HG03064 (cell line): ENCODE results near the gene DOLK.

Experiments used
- ATAC-seq: cut with Tn5 transposase; IDR thresholded peaks from one replicate; pipeline ENCODE4 v1.9.1; 2021; ENCODE audit warnings: low read depth; ENCODE audit not compliant: unreplicated experiment

DOLK gene

DNA sequence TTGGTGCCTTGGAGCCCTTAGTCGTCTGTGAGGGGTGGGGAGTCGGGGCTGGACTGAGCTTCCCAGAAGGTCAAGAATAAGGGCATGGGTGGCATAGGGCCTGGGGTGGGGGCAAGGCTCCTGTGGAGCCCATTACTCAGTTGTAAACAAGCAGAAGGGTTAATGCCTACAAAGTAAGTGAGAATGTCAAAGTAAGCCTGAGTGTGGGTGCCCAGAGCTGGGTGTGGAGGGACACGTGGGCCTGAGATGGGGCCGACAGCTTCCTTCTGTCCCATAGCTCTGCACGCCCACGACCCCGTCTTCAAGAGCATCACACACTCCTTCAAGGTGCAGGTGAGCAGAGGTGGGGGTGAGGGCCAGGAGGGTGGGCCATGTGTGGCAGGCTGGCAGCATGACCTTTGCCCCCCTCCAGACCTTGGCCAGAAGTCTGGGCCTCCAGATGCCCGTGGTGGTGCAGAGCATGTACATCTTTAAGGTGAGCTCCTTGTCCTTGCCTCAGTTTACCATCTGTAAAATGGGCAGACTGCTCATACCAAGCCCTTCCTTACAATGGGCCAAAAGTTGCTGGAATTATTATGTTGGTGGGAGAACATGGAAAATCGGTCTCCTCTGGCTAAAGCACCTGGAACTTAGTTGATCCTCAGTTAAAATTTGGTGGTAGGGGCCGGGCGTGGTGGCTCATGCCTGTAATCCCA is 11.1 kb downstream of the DOLK start:
- no peak for ATAC-seq

DNA sequence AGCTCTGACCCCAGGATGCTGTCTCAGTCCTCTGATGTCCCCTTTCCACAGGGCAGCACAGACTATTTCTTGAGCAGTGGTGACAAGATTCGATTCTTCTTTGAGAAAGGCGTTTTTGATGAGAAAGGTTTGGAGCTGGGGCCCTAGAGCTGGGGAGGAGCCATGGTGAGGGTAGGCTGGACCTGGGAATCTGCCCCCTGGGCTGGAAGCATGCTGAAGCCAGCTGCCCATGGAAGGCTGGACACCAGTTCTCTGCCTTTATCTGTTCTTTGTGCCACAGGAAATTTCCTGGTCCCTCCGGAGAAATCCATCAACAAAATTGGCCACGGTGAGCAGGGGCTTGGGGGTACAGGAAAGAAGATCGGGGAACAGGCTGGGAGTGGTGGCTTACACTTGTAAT is 13.7 kb downstream of the DOLK start:
- ATAC-seq = no peak

DNA sequence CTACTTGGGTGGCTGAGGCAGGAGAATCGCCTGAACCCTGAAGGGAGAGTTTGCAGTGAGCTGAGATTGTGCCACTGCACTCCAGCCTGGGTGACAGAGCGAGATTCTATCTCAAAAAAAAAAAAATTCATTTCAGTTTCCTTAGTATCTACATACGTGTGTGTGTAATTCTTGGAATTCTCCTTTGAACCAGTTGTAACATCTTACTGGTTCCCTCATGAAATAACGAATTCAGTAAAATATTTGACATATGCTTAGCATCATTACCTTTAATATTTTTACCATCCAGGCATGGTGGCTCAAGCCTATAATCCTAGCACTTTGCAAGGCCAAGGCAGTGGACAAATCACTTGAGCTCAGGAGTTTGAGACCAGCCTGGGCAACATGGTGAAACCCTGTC is 17.8 kb downstream of the DOLK start:
- no peak for ATAC-seq

DNA sequence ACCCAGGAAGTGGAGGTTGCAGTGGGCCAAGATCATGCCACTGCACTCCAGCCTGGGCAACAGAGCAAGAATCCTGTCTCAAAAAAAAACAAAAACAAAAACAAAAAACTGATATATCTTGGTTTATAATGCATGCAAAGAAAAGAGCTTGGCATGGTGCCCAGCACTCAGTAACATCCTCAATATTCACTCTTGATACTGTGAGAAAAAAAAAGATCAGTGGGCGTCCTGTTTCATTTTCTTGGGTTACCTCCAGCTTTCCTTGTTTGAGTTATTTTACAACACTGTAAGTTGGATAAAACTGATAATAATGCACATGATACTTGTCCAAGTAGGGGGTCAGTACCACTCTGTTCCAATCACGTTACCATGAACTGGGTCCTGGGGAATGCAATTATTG is 18.8 kb downstream of the DOLK start:
- no peak for ATAC-seq

DNA sequence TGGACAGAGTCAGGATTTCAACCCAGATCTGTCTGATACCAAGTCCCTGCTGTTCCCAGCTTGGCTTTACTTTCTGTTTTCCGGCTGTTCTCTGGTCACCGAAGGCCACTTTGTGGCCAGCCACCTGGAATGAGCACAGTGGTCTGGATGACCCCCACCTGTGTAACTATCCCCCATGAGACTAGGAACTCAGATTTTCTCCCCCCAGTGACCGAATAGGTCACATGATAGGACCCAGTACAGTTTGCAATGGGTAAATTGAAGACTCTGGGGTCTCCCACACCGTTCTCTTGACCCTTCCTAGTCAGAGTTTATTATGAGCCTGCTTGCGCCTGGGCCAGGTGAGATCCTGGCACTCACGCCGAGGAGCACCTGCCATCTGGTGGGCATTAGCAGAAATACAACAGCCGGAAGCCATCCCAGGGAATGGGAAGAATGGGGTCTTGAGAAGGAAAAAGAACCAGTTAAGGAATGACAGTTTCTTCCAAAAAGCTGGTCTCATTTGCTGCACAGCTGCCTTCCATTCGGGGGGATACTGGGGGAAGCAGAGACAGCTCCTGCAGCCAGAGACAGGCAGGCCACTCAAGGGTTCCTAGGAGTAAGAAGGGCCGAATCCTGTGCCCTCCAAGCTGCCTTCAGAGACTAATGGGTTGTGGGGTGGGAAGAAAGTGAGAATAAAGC is 19.5 kb downstream of the DOLK start:
- no peak for ATAC-seq

DNA sequence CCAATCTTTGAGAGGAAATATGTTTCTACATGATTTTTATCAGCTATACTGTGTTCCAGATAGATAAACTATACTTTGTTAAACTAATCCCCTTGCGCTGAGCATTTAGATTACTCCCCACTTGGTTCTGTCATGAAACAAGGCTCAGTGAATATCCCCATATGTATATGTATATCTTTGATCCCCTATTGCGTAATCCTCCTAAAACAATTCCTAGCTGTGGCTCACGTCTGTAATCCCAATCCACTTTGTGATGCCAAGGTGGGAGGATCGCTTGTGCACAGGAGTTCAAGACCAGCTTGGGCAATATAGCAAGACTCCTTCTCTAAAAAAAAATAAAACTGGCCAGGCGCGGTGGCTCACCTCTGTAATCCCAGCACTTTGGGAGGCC is 23.9 kb downstream of the DOLK start:
- no peak for ATAC-seq

DNA sequence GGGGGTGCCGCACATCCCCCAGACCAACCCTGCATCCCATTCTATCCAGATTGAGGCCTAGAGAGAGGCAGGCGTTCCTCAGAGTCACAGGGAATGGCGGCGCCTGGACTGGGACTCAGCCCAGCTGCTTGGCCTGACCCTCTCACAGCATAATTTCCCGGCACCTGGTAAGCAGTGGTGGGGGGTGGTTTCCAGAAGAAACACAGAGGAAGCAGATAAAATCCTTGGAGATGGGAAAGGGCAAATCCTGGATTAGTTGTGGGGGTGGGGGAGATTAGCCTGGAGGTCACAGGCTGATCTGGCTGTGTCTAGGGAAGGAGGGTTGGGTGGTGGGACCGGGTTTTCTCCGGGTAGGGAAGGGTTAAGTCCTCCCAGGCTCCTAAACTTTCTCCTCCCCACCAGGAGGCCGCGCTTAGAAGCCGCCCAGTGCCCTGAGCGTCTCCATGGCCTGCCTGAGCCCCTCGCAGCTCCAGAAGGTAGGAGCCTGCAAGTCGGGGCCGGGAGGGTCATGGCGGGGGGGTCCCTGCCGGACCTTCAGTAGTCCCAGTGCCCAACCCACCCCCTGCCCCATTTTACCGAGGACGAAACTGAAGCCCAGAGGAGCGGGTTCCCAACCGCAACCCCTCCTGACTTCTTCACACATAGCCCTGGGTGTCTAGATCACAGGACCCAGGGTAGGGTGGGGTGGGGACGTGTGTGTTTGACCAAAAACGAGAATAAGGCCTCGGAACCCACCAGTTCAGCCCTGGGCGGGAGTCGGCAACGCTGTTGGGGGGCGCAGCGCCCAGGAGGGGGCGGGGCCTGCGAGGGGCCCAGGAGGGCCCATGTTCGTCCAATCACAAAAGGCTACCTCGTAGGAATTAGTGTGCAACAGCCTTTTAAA is 25.3 kb downstream of the DOLK start:
- ATAC-seq = no peak

DNA sequence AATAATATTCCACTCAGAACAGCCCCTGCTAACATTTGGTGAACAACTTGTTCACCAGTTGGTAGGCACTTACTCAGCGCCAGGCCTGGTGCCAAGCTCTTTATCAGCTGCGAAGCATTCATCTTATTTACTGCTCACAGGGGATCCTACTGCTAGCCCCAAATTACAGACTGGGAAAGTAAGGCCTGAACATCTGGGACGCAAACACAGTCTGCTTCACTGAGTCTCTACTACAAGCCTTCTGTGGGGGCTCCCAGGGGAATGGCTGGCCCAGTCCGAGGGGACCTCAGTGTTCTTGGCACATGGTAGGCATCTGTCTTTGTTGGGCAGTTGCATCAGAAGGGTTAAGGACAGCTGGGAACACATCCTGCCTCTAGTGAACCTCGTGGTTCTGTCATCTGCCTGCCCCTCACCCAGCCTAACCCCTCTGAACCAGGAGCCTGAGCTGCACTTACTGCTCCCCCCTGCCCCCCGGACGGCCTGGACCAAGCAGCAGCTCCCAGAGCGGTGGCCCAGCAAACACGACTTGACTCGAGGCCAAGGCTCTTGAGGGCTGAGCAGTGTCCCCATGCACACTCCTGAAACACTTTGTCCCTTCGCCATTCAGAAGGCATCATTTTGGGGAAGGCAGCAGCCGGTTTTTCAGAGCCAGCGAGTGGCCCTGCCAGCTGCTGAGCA is 26.9 kb downstream of the DOLK start, which contains the start of gene PHYHD1:
Gene PHYHD1, plus strand, starts transcription at position 602 of the 678 bp plus-strand sequence. CDS start 1,342 bp downstream, outside the sequence.
- no peak for ATAC-seq

DNA sequence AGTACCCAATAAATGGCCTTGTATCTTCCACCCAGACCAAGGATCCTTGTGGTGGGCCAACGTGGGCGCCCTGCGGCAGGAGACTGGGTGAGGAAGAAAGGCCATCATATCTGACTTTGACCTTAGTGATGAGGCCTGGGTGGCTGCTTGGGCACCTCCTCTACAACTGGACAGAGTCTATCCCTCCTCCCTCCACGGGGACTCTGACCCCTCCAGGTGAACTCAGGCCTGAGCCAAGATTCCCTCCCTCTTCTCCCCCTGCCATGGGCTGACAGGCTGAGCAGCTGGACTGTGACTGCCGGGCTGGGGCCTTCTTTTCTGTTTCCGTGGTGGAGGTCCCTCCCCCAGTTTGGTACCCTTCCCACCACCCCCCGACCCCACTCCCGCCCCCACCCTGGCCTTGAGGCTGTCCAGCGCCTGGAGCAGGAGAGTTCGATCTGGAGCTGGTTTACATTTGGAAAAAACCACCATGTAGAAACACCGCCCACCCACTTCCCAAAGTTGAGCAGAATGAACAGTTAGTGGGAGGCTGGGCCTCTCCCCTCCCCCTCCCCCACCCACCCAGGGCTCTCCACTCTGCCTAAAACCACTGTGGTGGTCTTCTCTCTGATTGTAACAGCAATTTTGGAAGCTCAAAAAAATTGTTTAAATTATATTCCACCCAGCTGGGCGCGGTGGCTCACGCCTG is 27.9 kb downstream of the DOLK start:
- no peak for ATAC-seq

DNA sequence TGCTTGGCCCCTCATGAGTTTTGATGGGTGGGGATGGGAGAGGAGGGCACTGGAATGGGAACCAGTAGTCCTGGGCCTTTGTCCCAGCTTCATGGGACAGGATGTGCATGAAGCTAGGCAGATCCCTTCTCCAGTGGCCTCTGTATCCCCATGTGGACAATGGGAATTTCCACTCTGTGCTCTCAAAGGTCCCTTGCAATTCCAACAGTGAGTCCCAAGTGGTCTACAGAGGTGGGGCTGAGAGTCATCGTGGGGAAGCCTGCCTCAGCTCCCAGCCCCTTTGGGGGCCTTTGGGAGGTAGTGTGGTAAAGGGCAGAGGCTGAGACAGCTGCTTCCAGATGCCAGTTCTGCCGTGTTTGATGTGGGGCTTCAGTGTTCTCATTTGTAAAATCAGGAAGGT is 28.5 kb downstream of the DOLK start:
- ATAC-seq = no peak

DNA sequence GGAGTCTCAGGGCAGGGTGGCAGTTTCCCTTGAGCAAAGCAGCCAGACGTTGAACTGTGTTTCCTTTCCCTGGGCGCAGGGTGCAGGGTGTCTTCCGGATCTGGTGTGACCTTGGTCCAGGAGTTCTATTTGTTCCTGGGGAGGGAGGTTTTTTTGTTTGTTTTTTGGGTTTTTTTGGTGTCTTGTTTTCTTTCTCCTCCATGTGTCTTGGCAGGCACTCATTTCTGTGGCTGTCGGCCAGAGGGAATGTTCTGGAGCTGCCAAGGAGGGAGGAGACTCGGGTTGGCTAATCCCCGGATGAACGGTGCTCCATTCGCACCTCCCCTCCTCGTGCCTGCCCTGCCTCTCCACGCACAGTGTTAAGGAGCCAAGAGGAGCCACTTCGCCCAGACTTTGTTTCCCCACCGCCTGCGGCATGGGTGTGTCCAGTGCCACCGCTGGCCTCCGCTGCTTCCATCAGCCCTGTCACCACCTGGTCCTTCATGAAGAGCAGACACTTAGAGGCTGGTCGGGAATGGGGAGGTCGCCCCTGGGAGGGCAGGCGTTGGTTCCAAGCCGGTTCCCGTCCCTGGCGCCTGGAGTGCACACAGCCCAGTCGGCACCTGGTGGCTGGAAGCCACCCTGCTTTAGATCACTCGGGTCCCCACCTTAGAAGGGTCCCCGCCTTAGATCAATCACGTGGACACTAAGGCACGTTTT is 30.1 kb downstream of the DOLK start:
- no peak for ATAC-seq

DNA sequence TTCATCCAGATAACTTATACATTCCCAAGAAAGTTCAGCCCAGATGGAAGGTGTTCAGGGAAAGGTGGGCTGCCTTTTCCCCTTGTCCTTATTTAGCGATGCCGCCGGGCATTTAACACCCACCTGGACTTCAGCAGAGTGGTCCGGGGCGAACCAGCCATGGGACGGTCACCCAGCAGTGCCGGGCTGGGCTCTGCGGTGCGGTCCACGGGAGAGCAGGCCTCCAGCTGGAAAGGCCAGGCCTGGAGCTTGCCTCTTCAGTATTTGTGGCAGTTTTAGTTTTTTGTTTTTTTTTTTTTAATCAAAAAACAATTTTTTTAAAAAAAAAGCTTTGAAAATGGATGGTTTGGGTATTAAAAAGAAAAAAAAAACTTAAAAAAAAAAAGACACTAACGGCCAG is 30.7 kb downstream of the DOLK start:
- no peak for ATAC-seq

DNA sequence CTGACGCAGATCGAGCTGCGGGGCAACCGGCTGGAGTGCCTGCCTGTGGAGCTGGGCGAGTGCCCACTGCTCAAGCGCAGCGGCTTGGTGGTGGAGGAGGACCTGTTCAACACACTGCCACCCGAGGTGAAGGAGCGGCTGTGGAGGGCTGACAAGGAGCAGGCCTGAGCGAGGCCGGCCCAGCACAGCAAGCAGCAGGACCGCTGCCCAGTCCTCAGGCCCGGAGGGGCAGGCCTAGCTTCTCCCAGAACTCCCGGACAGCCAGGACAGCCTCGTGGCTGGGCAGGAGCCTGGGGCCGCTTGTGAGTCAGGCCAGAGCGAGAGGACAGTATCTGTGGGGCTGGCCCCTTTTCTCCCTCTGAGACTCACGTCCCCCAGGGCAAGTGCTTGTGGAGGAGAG is 31.2 kb downstream of the DOLK start:
- ATAC-seq = no peak

DNA sequence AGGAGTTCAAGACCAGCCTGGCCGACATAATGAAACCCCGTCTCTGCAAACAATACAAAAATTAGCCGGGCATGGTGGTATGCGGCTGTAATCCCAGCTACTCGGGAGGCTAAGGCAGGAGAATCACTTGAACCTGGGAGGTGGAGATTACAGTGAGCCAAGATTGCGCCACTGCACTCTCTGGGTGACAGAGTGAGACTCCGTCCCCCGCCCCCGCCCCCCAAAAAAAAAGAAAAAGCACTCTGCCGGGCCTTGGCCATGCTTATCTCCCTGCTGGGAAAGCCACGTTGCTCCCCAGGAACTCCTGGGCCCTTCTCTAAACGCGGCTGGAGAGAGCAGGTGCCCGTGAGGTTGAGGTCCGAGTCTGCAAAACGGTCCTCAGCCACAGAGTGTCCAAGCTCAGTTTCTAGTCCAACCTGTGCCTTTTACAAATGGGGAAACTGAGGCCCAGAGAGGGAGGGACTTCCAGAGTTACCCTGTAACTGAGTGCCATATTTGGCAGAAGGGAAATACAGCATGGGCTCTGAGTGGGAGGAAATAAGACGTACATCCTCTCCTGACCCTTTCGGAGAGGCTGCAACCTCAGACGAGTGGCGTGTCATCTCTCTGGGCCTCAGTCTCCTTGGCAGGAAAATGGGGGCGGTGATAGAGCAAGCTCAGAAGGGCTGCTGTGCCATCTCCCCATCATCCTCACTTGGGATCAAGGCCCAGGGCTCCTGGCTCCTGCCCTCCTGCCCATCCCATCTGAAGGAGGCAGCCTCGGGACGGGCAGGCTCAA is 33.2 kb downstream of the DOLK start:
- ATAC-seq = no peak

DNA sequence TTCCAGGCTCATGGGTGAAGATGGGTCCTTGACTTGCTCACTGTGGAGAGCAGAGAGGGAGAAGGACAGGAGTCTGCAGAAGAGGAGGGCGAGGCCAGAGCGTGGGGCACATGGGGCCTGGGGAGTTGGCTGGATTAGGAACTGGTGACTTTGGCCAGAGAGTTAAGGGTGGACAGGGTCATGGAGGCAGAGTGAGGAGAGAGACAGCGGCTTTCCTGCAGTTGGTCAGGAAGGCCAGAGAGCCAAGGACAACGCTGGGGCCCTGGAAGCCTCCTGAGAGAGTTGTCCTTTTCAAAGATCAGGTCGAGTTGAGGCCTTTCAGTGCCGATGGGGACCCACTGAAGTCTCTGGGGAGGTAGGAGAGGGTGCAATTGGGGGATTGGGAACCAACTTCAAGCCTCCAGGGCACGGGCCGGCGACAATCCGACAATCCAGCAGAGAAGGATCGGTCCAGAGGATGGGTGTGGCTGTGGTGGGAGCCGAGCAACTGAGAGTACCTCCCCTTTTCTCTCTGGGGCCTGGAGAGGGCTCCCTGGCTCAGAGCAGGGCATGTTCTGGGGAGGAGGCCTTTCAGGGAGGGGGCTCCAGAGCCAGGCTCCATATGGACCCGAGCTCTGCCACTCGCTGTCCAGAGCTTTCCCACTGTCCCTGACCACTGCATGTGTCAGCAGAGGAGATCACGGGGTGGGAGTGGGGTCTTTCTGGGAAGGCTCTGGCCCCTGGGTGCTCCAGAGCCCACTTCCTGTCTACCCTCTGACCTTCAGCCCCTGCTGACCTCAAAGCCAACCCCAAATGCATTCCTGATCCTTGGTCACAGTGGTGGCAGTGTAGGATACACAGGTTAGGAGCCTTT is 34.1 kb downstream of the DOLK start:
- no peak for ATAC-seq

DNA sequence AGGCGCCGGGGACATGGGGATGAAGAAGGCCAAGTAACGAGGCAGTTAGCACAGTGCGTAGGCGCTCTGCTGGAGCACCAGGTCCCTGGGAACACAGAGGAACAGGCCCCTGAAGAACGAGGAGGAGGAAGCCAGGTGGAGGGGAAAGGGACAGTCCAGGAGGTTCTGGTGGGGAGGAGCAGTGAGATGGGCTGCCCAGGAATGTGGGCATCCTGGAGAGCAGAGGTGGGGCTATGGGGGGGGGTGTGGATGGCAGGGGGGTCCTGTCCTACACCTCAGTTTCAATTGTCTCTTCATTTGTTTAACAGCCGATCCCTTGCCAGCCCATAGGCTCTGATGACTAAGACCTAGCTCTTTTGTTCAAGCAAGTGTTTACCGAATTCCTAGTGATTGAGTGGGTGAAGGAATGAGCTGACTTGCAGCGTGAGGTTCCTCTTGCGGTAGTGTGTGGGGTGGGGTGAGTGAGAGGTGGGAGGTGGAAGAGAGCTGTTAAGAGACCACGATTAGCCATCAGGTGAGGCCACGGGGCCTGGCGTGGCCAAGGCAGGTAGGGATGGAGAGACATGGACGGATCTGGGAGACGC is 35.0 kb downstream of the DOLK start:
- no peak for ATAC-seq

DNA sequence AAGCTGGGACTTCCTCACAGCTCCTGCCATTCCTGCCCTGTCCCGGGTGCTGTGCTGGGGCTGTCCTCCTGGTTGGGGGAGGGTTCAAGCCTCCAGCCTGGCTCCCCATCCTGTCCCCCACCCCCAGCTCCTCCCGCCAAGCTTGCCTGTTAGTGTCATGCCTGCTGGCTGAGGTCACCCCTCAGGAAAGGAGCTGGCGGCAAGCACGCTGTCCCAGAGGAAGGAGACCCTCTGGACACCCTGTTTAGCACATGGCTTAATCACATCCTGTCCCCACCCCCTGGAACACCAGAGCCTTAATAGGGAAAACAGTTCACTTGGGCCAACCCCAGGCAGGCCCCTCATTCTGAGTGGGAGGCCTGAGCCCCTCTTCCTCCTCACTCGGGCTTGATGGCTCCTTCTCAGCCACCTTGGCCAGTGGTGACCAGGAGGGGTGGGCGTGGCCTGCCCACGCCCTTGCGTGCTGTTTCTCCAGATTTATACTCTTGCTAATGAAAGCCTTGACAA is 35.8 kb downstream of the DOLK start:
- ATAC-seq = no peak
